Skin of body (tissue), 2 donors: ENCODE results near the gene FAM131B. TPM values are rescaled to one million over a fixed set of nuclear protein-coding genes. Genes with fewer than 3 reads are reported as not detected.
A peak's percentile ranks its signal among the peaks of the same experiment; 100 is the strongest.
"Not testable (repeated sequence)": the region's sequence is repeated elsewhere in the genome, so short reads cannot be mapped to it uniquely, and the experiment has no call there.

Experiments
- DNase-seq: peaks from one replicate; lab custom pipeline; 2025; lab: John Stamatoyannopoulos, UW
- total RNA-seq: library from RNA; depleted of rRNA; stranded (reverse); fragments of >200 nt; gene quantifications from one replicate; pipeline ENCODE4 v1.2.3, GENCODE V29; 2014

Gene FAM131B
- total RNA-seq, 1 donor from 2014 or later: 0.59 TPM

DNA sequence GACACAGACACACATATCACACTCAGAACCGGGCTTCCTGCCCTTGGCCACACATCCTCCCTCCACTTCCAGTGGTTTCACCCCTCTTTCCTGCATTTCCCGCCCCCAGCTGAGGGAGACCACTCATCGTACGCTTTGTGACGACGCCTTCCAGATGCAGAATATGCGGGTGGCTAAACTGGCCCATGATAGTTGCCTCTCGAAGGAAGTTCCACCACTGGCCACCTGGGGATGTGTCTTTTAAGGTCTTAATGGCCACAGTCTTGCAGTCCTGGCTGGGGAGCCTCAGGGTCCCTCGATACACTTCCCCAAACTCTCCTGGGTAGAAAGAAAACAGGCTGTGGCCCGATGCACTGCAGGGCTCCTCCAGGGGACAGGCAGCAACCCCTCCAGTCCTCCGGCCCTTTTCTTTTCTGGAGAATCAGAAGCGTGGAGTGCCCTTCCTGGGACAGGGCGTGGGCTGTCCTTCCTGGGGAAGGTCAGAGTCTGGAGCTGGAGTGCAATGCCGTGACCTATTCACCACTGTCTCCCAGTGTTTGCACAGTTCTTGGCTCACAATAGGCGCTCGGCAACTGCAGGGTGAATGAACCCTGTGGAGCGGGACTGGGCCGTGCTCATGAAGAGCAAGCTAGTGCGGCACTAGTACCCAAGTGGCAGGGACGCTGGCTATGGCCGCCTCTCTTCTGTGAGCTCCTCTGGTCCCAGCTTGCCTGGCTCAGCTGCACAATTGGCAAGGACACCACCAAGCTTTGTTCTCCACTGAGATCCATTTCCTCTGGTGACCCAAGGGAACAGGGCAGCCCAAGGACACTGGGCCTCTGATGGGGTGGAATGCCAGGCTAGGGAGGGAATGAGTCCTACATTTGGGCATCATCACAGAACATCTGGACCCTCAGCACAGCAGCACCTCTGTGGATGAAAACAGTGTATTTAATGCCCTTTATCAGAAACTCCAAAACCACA is 33.0 kb upstream of the FAM131B start:
- DNase-seq: no peak

DNA sequence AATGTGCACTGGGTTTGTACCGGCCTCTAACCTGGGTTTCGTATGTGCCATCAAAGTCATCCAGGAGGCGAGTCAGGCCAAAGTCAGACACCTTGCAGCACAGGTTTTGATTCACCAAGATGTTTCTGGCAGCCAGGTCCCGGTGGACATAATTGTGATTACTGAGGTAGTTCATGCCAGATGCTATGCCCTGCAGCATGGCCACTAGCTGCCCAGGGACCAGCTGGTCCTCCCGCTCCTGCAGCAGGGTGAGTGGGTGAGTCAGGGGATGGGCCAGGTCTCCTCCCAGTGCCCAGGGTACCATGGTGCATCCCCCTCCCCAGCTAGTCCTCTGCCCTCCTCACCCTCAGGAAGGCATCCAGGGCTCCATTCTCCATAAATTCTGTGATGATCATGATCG is 32.3 kb upstream of the FAM131B start:
- no peak for DNase-seq

DNA sequence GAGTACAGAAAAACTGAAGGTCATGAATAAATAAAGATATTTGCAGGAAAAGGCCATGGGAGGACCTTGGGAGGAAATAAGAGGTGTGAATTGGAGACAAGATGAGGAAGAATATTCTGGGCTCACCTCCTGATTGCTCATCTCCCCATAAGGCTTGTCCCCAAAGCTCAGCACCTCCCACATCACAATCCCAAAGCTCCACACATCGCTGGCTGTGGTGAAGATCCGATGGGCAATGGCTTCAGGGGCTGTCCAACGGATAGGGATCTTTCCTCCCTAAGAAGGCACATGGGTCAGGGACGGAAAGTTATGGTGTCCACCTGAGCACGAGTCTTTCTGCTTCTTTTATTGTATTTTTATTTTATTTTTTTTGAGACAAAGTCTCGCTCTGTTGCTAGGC is 31.6 kb upstream of the FAM131B start:
- DNase-seq: no peak

DNA sequence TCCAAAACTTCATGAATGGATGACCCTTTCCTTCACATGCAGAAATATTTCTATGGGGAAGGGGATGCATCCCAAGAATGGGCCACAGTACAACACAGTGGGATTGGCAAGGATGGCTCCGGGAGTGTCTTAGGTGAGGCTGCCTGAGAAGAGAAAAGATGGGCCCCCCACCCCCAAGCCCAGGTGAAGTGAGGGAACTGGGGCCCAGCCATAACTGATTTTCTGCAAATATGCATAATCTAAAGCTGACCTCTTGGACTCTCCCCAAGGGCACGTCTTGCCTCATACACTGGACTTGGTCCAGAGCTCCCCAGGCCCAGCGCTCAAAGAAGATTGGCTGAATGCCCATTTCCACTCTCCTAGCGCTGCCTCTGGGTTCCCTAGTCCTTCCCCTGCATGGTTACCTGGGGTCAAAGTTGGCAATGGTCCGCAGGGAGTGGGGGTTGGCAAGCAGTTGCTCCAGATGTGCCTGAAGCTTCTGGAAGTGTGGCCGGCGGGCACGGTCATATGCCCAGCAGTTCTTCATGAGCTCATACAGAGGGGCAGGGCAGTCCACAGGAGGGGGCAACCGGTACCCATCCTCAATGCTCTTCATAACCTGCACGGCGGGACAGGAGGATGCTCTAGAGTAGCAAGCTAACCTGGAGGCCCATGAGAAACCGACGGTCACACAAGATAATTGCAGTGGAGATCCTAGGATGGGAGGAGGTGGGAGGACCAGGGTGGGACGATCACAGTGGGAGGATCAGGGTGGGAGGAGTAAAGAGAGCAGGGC is 30.9 kb upstream of the FAM131B start:
- no peak for DNase-seq

DNA sequence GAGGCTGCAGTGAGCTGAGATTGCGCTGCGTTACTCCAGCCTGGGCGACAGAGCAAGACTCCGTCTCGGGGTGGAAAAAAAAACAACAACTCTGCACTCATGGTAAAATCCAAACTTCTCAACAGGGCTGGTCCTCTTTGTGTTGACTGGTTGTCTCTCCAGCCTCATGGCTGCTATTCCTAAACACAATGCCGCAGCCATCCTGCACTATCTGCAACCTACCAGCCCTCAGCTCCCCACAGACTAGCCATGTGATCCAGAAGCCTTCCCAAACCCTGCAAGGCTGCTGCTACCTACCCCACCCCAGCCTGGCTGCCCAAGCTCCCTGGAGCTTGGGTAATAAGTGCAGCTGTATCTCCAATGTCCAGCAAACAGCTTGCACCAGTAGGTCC is 30.4 kb upstream of the FAM131B start:
- DNase-seq: no peak

DNA sequence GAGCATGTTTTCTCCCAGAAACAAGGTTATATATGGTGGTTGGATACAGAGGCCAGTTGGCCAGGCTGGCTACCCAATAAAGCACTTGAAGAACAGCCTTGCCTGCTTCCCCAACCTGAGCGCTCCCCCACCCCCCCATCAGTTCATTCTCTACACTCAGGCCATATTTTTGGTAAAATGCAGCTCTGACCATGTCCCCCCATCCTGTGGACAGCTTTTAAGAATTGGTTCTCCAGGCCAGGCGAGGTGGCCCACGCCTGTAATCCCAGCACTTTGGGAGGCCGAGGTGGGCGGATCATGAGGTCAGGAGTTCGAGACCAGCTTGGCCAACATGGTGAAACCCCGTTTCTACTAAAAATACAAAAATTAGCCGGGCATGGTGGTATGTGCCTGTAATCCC is 29.9 kb upstream of the FAM131B start:
- not testable (repeated sequence) for DNase-seq

DNA sequence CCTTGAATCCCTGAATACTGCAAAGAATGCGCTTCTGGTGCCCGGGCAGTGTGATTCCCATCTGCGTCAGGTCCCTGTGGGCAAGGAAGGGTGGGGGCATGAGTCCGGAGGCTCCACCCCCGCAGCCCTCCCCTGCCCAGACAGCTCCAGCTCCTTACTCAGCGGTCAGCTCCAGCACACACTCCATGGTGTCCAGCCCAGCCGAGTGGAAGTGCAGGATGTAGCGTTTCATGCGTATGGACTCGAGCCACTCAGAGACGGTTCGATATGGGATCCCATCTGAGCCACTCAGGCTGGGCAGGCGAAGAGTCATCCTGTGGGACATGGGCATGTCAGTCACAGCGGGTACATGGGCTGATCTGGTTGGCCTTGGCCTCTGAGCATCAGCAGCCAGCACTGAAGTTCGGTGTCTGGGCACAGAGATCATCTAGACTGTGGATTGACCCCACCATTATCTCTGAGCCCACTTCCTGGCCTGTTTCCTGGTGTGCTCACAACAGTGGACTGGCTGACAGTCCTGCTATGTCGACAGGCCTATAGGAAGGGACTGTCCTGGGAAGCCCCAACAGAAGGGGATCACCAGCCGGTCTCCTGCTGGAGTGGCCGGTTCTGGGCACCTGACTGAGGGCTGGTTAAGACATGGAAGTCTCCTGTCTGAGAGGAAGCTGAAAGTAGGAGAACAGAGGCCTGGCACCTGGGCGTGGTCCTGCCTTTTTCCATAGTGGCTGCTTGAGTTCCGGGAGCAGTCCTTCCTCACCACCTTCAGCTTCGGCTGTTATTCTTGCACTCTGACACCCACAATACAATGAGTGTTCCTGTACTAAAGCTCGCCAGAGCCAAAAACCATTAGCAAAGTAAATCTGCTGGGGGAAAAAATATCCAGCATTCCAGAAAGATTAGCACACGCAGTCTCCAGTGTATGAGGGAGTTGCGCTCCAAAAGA is 29.2 kb upstream of the FAM131B start:
- DNase-seq: peak; percentile 79

DNA sequence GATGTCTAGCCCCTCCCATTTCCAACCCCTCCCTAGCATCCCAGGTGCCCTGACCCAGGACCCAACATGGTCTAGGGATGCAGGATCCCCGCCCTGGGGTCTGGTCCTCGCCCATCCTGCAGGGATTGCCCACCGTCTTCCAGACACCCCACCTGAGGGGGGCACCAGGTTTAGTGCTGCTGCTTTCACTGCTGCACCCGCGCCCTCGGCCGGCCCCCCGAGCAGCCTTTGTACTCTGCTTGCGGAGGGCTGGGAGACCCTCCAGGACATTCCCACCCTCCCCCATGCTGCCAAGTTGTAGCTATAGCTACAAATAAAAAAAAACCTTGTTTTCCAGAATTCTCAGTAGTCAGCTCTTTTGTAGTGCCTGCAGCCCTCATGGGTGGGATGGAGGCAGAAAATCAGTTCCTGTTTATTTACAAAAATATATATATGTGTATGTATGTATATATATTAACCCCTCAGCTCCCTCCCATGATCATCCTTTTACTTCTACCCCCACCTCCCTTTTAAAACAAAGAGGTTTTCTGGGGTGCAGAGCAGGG is 28.3 kb upstream of the FAM131B start:
- DNase-seq: no peak

DNA sequence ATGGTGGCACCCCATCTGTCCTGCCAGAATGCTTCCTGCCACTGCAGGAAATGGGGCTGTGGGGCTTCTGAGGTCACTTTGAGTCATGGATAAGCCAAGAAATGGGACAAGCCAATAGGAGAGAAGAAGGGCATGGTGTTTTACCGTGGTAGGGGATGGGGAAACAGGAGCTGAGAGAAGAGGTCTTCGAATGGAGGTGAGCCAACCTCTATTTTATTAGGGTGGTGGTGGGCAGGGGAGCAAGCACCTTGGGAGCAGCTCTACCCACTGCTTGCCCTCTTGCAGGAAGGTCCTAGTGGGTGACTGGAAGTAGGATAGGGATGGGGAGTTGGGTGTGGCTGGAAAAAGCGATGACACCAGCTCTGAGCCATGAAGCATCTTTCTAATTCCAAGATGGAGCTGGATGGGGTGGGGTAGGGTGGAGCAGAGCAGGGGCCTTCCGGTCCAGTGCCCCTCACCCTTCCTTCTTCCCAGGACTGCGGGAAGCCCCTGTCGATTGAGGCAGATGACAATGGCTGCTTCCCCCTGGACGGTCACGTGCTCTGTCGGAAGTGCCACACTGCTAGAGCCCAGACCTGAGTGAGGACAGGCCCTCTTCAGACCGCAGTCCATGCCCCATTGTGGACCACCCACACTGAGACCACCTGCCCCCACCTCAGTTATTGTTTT is 27.7 kb upstream of the FAM131B start:
- DNase-seq: no peak

DNA sequence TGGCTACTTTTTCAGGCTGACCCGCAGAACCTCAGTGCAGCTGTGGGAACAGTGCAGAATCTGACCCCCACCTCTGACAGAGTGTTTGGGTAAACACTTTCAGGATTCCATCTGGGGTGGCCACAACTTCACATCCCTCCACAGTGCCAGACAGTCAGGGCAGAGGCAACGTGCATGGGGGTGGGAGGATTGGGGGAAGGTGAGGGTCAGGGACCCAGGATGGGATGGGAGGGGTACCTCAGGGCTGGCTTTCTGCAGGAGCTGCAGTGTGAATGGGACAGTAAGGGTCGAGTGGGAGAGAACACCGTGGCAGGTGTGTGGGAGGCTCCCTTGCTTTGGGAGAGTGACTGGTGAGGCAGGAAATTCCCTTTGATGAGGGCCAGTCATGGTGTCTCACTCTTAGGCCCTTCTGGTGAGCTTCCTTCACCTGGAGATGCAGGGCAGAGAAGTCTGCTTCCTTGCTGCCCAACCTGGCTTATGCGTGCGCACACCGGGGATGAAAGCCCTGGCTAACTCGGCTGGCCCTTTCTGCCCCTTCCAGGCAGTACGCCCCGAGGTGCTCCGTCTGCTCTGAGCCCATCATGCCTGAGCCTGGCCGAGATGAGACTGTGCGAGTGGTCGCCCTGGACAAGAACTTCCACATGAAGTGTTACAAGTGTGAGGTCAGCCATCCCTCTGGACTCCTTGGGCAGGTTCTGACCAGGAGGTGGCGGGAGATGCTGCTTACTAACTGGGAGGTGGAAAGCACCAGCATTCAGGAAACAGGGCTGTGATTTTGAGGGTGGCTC is 27.0 kb upstream of the FAM131B start:
- DNase-seq: no peak

DNA sequence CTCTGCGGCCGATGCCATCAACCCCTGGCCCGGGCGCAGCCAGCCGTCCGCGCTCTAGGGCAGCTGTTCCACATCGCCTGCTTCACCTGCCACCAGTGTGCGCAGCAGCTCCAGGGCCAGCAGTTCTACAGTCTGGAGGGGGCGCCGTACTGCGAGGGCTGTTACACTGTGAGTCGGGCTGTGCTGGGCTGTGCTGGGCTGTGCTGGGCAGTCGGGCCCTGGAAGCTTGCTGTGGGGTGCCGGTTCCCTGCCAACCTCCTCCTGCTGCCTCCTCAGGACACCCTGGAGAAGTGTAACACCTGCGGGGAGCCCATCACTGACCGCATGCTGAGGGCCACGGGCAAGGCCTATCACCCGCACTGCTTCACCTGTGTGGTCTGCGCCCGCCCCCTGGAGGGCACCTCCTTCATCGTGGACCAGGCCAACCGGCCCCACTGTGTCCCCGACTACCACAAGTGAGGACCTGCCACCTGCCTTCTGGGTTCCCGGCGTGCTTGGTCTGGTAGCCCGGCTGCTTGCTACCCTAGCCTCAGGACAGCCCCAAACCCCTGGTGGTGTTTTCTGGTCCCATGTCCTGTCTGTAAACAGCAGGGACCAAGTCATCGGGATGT is 26.1 kb upstream of the FAM131B start:
- DNase-seq: no peak

DNA sequence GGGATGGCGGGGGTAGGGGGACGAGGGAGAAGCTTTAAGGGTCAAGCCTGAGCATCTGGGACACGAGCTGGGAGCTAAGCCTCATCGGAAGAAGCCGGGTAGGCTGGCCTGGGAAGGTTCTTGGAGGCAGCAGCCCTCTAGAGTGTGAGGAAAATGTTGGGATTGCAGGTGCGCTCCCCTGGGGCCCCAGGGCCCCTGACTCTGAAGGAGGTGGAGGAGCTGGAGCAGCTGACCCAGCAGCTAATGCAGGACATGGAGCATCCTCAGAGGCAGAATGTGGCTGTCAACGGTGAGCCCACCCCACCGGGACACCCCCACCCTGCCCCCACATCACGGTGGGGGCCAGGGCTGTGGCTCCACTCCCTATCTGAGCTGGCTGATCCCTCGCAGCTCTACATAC is 25.5 kb upstream of the FAM131B start:
- DNase-seq: no peak

DNA sequence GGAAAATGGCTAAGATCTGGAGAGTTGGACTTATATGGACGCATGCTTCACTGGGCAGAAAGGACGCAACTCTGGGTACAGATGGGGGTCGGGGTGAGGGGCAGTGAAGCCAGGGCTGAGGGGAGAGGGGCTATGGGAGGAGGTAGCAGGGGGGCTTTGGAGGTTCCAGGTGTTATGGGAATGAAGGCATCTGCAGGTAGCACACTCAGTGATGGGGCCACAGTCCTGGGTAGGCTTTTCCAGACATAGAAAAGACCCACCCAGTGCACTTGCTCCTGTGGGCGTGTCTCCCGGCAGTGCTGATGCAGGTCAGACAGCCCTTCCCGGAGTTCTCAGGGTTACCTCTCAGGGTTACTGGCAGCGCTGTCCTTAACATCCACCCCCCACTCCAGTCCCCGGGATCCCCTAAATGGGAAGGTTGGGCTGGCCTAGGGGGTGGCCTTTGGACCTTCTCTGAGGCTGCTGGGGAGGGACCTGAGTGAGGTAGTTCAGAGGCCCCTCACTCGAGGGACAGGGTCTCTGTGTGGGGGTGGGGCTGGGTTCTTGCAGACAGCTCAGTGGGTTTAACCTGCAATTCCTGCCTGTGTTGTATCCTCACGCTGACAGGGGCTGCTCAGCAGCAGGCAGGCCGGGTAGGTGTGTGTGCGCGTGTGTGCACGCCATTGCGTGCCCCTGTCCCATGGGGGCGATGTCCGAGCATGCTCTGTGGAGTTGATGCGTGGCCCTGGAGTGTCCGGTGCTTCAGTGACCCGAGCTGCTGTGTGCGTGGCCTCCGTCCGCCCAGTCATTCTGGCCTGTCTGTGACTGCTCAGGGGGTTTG is 24.9 kb upstream of the FAM131B start:
- DNase-seq: no peak

DNA sequence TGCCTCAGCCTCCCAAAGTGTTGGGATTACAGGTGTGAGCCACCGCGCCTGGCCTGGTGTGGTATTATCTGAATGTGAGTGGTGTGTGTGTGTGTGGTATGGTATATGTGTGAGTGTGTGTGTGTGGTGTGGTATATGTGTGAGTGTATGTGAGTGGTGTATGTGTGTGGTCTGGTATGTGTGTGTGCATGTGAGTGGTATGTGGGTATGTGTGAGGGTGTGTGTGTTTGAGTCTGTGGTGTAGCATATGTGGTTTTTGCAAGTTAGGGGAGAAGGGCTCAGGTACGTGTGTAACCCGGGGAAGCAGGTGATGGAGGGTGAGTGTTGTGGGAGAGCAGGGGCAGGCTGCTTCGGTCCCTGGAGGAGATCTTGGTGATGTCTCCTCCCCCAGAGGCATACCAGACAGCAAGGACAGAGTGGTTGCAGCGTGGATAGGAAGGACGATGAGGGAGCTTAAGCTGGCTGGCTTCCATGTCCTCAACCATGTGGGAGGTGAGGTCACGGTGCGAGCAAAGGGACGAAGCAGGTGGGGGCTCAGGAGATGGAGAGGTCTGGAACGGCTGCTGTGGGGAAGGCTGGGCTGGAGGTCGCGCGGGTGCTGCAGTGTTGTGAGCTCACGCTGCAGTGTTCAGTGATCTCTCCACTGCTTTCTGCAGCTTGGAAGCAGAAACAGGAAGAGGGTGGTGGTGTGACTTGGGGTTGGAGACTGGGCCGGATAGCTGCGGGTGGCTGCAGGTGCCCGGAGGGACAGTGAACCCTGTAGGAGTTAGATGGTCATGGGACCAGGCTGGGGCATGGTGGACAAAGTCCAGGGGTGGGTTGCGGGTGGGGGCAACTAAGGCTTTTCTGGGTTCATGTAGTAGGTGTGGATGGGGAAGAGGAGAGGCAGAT is 23.6 kb upstream of the FAM131B start:
- DNase-seq: no peak

DNA sequence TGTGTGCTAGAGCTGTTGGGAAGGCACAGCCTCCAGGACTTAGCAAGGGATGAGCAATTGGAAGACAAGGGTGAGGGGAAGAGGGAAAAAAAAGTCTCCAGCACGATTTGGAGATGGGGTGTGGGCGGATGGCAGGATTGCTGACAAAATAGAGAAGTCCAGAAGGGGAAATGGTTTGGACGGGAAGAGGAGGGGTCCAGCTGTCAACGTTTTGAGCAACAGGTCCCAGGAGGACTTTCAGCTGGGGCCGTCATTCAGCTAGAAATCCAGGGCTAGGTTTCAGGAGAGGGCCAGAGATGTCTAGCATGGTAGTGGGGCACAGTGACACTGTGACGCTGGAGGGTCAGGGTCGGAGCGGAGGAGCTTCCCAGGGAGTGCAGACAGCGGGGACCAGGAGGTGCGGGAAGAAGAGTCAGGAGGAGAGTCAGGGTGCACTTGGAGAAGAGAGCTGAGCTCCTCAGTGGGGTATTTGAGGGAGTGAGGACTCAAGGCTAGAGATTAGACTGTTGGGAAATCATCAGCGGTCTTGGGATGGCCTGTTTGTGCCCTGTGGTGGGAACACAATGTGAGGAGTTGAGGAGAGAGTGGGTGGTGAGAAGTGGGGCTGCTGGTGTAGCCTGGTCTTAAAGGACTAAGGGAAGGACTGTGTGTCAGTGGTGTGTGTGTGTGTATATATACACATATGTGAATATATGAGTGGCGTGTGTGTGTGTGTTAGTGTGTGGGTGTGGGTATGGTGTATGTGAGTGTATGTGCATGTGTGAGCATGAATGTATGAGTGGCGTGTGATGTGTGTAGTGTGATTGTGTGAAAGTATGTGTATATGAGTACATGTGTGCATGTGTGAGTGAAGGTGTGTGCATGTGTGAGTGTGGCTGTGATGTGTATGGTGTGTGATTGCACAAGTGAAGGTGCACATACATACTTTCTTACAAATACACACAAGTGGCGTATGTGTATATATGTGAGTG is 22.4 kb upstream of the FAM131B start:
- no peak for DNase-seq

DNA sequence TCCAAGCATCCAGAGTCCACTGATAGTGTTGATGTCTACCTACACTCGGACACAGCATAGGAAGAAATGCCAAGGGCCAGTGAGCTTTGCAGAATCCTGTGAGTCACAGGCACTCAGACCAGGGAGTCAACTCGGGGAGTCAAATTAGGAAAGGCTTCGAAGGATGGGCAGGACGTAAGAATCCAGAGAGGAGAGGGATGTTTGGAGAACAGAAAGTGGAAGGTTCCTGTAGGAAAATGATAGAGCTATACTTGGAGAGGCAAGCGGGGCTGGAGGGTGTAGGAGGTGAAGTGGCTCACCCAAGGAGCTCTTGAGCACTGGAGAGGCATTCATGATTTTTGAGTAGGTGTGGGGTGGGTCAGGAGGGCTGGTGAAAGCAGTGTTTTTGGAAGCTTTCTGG is 21.6 kb upstream of the FAM131B start:
- no peak for DNase-seq
